ENCODE data around the gene APC.
A peak's percentile ranks its signal among the peaks of the same experiment; 100 is the strongest.
"Not testable (repeated sequence)": the region's sequence is repeated elsewhere in the genome, so short reads cannot be mapped to it uniquely, and the experiment has no call there.

APC gene

DNA sequence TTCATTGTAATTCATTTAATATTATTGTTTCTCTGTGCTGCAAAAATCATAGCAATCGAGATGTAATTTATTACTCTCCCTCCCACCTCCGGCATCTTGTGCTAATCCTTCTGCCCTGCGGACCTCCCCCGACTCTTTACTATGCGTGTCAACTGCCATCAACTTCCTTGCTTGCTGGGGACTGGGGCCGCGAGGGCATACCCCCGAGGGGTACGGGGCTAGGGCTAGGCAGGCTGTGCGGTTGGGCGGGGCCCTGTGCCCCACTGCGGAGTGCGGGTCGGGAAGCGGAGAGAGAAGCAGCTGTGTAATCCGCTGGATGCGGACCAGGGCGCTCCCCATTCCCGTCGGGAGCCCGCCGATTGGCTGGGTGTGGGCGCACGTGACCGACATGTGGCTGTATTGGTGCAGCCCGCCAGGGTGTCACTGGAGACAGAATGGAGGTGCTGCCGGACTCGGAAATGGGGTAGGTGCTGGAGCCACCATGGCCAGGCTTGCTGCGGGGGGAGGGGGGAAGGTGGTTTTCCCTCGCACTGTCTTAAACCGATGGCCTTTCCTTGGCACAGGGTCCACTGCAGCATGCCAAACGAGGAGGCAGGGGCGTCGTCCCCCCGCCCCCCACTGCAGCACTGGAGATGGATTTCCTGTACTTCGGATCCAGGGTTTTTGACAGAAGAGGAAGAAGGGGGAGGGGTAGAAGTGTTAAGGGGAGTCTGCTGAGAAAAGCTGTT lies at the start of gene APC:
Gene APC (plus strand): TSS at position 423 of the 728 bp plus-strand sequence. CDS start 17,006 bp downstream, outside the sequence.
- peak; percentile 61 for DNase-seq

GRCh38 chr5:112689155-112689909 lies 48.4 kb upstream of the APC start:
- DNase-seq: no peak

GRCh38 chr5:112690605-112691338 lies 46.9 kb upstream of the APC start:
- no peak for DNase-seq

GRCh38 chr5:112691339-112691680 lies 46.4 kb upstream of the APC start:
- DNase-seq: no peak

GRCh38 chr5:112691758-112692157 lies 45.9 kb upstream of the APC start:
- DNase-seq: peak; percentile 4

DNA sequence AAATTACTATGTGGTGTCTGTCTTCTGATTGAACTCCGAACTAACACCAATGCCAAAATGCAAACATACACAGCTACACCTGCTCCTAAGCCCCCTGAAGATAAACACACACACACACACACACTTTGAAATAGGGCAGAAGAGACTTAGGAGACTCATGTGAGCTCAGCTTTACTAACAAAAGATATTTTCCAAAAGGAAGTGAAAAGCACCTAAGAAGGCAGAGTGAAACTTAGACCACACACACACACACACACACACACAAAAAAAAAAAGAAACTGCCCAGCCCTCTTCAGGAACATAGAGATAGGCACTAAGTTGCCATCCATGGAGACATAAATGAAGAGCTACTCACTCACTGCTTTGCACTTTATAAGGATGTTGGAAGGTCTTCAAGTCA lies 45.2 kb upstream of the APC start:
- no peak for DNase-seq

- no peak for DNase-seq
These were observed 44.4 kb upstream of the APC start for GRCh38 chr5:112693301-112693700.

DNA sequence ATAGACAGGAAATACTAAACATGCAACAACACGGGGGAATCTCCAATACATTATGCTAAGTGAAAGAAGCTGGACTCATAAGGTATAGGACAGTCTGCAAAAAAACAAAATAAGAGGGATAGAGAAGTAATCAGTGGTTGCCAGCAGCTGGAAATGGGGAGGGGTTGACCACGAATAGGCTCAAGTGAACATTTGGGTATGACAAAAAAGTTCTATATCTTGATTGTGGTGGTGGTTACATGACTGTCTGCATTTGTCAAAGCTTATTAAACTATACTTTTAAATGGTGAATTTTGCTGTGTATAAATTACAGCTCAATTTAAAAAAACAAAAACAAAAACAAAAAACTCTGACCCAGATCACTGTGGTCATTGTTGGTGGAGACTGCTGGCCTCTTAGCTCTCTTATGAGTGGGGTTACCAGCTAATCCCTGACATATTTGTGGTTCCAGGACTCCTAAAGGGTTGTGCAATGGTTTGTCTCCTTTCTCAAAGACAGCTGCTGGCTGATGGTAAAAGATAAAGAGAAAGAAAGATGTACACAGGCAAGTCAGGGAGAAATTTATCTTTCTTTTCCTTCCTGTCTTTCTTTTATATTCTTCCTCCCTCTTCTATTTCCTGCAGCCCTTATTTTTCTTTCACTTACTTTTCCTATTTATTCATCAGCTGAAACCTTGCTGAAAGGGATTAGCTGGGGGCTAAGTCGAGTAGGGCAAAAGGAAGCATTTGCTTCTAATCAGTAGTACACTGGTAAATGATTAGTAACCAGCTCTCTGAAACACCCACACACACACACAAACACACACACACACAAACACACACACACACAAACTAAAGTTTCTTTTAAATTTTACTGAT lies 42.6 kb upstream of the APC start:
- peak; percentile 1 for DNase-seq

DNA sequence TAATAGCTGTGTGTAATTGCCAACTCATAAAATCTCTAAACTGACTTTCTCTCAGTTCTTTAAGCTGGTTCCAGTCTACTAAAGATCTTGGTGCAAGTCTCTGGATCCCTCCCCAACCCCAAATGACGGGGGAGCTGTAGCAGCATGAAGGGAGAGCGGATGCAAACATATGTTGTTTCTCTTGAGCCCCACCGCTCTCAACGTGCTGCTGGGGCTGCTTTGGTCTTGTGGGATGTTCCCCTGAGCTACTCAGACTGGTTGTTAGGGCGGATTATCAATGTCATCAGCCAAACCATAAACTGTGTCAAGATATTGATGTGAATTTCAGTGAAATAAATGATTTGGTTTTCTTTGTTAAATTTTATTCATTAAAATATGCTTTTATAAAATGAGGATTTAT lies 40.9 kb upstream of the APC start:
- DNase-seq: no peak

GRCh38 chr5:112697322-112697721 lies 40.4 kb upstream of the APC start:
- no peak for DNase-seq

DNA sequence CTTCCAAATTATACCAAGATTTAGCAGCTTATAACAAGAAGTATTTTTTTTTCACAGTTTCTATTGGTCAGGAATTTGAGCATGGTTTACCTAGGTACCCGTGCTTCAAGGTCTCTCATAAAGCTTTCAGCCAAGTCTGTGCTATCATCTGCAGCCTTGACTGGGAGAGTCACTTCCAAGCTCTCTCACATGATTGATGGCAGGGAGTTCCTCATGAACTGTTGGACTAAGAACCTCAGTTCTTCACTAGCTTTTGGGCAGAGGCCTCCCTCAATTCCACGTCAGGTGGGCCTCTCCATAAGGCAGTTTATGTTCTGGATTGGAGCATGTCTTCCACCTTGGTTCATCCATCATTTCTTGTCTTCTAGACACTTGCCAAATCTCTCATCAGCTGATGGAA lies 39.9 kb upstream of the APC start:
- no peak for DNase-seq

DNA sequence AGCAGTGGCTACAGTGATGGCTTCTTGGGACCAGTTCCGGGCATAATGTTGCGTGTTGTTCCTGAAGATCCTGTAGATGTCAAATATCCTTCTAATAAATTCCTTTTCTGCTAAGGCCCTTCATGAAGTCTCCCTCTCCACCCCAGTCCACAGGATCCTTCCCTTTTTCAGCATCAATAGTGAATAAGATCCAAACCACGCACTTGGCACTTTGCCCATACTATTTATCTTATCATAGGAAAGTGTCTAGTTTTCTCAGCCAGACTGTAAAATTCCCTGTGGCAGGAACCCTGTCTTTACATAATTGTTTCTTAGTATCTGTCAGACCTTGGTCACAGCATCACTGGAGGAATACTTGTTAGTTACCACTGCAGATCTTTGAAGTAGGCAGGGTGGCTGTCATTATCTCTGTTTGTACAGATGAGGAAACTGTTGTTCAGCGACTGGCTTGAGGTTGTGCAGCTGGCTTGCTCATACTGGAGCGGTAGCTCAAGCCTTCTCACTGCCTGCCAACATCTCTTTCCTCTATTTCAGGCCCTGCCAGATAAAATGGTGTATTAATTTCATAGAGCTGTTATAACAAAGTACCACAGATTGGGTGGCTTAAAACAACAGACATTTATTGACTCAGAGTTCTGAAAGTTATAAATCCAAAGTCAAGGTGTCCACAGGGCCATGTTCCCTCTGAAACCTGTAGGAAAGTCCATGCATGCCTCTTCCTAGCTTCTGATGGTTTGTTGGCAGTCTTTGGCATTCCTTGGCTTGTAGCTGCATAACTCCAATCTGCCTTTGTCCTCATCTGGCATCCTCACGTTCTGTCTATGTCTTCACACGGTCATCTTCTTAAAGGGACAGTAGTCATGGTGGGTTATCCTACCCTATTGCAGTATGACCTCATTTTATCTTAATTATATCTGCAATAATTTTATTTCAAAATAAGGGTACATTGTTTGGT lies 33.5 kb upstream of the APC start:
- DNase-seq: peak; percentile 43

DNA sequence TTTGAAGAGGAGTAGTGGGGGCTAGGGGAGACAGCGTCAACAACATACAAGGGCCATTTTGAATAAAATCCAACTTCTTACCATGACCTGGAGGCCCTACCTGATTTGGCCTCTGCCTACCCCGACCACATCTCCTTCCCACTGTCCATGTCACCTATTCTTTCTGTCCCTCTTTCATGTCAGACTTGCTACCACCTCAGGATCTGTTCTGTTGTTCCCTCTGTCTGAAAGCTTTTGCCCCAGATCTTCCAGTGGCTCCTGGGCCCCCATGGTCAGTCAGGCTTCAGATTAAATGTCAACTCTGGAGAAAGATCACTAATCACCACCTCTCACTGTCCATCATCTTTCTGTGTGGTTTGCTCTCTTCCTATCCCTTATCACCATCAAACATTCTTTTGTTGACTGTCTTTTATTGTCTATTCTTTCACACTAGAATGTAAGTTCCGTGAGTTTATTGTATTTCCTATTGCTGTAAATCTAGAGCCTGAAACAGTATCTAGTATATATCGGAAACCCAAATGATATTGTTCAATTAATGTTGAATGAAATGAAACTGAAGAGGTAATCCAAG lies 31.2 kb upstream of the APC start:
- DNase-seq: no peak

- DNase-seq: peak; percentile 86
These were observed 30.2 kb upstream of the APC start for GRCh38 chr5:112707187-112708102.

DNA sequence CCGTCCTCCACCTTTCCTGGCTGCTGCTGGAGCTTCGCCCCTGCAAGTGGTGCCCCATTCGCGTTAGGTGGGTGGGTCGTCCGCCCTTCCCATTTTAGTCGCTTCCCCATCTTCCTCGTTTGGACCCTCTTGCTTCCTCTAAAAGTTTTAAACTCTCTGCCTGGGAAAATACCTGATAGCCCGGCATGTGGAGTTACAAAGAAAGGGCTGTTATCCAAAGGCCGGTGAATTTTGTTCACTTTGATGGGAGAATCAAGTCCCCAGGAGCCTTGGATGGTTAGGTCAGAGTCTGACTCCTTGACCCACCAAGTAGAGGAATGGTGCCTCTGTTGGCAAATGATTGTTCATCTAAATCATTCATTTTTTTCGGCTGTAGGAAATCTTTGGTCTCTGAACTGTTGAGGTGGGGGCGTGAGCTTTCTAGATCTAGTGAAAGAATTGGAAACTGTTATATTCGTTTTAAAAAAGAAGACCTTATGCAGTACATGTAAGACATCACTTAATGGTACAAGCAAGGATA lies 29.5 kb upstream of the APC start:
- no peak for DNase-seq

DNA sequence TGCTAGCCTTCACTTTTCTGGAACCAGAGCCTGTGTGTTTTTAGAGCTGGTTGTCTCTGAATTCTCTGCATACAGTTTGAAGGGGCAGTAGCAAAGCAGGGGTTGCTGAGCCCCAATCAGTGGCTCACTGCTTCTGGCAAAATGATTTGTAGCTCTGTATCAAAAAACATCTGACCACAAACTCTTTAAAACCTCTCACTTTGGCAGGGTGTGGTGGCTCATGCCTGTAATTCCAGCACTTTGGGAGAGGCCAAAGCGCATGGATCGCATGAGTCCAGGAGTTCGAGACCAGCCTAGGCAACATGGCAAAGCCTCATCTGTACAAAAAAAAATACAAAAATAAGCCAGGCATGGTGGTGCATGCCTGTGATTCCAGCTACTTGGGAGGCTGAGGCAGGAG lies 28.3 kb upstream of the APC start:
- DNase-seq: no peak

GRCh38 chr5:112710896-112711295 lies 26.8 kb upstream of the APC start:
- no peak for DNase-seq

DNA sequence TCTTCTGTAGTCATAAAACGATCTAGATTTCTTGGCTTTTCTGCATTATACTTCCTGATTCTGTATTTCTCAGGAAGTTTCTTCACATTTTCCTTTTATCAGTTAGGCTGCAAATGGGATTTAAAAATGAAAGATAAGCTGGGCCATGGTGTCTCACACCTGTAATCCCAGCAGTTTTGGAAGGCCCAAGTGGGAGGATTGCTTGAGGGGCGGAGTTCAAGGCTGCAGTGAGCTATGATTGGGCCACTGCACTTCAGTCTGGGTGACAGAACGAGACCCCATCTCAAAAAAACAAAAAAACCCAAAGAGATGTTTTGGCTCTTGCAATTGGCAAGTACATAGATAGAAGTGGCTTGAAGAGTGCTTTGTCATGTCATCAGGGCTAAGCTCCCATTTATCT lies 26.2 kb upstream of the APC start:
- peak; percentile 57 for DNase-seq

GRCh38 chr5:112713206-112713605 lies 24.5 kb upstream of the APC start:
- DNase-seq: no peak

DNA sequence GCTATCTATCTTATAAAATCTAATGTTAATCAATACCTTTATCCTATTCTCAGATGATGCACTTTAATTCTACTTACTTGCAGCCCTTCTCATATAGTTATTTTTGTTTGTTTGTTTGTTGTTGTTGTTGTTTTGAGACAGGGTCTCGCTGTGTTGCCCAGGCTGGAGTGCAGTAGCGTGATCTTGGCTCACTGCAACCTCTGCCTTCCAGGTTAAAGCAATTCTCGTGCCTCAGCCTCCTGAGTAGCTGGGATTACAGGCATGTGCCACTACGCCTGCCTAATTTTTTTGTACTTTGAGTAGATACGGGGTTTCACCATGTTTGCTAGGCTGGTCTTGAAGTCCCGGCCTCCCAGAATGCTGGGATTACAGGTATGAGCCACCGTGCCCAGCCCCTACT lies 20.8 kb upstream of the APC start:
- DNase-seq: not testable (repeated sequence)
